Activated naive CD8-positive, alpha-beta T cell treated with anti-CD3 and anti-CD28 coated beads for 36 hours (primary cell): ENCODE results near the gene HLA-DMA. TPM values are rescaled to one million over a fixed set of nuclear protein-coding genes. Genes with fewer than 3 reads are reported as not detected.

Experiments used
- DNase-seq: peaks from one replicate; pipeline ENCODE4 v3.0.0; 2021
- H3K27ac Mint-ChIP-seq: one replicate; pipeline ENCODE4 v1.8.0; 2022; ENCODE audit warnings: mild to moderate bottlenecking, moderate library complexity, mixed read lengths
- H3K27me3 Mint-ChIP-seq: one replicate; pipeline ENCODE4 v1.8.0; 2022; ENCODE audit warnings: mild to moderate bottlenecking, mixed read lengths
- H3K36me3 Mint-ChIP-seq: one replicate; pipeline ENCODE4 v1.8.0; 2021; ENCODE audit warnings: mild to moderate bottlenecking, mixed read lengths
- H3K4me1 Mint-ChIP-seq: one replicate; pipeline ENCODE4 v1.8.0; 2021; ENCODE audit warnings: mixed read lengths
- H3K4me3 Mint-ChIP-seq: one replicate; pipeline ENCODE4 v1.8.0; 2022; ENCODE audit warnings: mild to moderate bottlenecking, moderate library complexity, mixed read lengths
- H3K9me3 Mint-ChIP-seq: one replicate; pipeline ENCODE4 v1.8.0; 2022; ENCODE audit warnings: mixed read lengths
- total RNA-seq, 2 experiments: library from RNA; stranded (reverse); gene quantifications; one replicate each; pipeline ENCODE4 v1.2.3, GENCODE V29; 2021

Gene HLA-DMA
- total RNA-seq: 10 to 100 TPM; 15.8 to 16.9 TPM

DNA sequence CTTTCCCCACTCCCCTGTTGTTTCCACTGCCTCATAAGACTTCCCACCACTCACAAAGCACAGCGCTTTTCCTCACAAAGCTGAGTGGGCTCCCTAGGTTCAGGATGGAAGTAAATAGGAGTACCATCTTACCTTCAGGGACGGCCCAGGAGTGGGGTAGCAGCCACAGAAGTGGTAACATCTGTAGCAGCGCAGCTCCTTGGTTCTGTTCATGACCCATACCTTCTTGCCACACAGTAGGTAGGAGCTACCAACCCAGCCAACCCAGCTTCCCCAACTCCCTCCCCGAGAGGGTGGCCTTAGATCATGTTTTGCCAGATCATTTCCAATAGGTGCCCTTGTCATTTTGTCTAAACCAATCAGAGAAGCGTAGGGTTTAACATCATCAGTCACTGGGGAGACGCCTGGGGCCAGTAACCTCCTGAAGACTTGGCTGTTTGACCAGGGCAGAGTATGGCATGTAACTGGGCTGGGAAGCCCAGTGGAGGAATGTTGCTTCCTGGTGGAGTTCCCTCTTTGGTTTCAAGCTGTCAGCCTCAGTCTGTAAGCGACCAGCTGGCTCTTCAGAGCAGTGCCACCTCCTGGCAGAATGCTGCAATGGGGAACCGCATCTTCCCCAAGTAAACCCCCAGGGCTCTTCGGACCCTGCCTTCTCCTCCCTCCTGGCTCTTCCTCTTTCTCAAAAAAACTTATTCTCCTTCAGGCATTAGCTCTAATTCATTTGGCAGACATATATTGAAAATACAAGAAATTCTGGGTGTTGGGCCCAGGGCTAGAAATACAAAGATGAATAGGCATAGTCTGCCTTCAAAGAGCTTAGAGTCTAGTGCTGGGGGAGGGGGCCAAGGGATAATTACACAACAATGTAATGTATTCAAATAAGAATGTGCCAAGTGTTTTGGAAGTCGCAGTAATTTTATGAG is at the start of gene HLA-DMA:
TSS of gene HLA-DMA (minus strand) at position 281 of the 923 bp plus-strand sequence. CDS start at position 220, 61 bp downstream.
- peak; percentile 64 for DNase-seq
- Mint-ChIP-seq H3K4me1 (peaks cover 72% of the 10 kb centered on the region), H3K4me3 (peak within 1 kb of the TSS; percentile 67), H3K27me3 (no peaks in the 10 kb centered on the region), H3K27ac (peak within 1 kb of the TSS; percentile 78), H3K36me3 (peaks cover 4% of the 10 kb centered on the region), H3K9me3 (no peaks in the 10 kb centered on the region)

DNA sequence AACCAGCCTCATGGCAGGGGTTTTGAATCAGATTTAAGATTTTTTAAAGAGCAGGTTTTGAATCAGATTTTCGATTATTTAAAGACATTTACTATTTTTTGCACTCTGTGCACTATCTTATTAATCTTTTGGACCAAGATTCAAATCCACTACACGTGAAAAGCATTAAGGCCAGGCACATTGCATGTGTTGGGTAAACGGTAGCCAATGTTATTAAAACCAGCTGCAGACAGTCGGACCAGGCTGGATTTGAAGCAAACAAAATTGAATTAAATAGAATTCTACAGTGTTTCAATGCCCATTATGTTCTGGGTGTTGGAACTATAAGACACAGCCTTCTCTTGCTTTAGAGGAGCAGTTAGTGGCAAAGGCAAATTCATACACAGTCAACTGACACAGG is 48.8 kb upstream of the HLA-DMA start:
- Mint-ChIP-seq H3K27ac (no peak overlapping the region), H3K27me3 (peaks cover 7% of the 10 kb centered on the region), H3K4me3 (no peak overlapping the region), H3K9me3 (no peaks in the 10 kb centered on the region), H3K36me3 (no peaks in the 10 kb centered on the region), H3K4me1 (peaks cover 9% of the 10 kb centered on the region)
- DNase-seq: no peak

GRCh38 chr6:33000055-33000454 is 47.2 kb upstream of the HLA-DMA start:
- H3K4me1 Mint-ChIP-seq: peaks cover 8% of the 10 kb centered on the region
- H3K36me3 Mint-ChIP-seq: no peaks in the 10 kb centered on the region

GRCh38 chr6:32995448-32995847 is 42.6 kb upstream of the HLA-DMA start:
- DNase-seq: no peak
- no peak overlapping the region for H3K4me3 Mint-ChIP-seq
- no peak overlapping the region for H3K27ac Mint-ChIP-seq
- H3K36me3 Mint-ChIP-seq: no peaks in the 10 kb centered on the region
- peaks cover 5% of the 10 kb centered on the region for H3K4me1 Mint-ChIP-seq
- no peaks in the 10 kb centered on the region for H3K9me3 Mint-ChIP-seq
- H3K27me3 Mint-ChIP-seq: peaks cover 20% of the 10 kb centered on the region

More at GRCh38 chr6:33000055-33000454, 47.2 kb upstream of the HLA-DMA start:
- H3K4me3 Mint-ChIP-seq: peak overlapping the region; percentile 30
- H3K27me3 Mint-ChIP-seq: peaks cover 20% of the 10 kb centered on the region
- no peaks in the 10 kb centered on the region for H3K9me3 Mint-ChIP-seq
- no peak overlapping the region for H3K27ac Mint-ChIP-seq
- DNase-seq: peak; percentile 28

GRCh38 chr6:32993363-32993973 is 40.6 kb upstream of the HLA-DMA start:
- peaks cover 18% of the 10 kb centered on the region for H3K27me3 Mint-ChIP-seq
- H3K4me1 Mint-ChIP-seq: peaks cover 2% of the 10 kb centered on the region
- no peaks in the 10 kb centered on the region for H3K36me3 Mint-ChIP-seq
- DNase-seq: no peak
- no peak overlapping the region for H3K27ac Mint-ChIP-seq
- H3K9me3 Mint-ChIP-seq: no peaks in the 10 kb centered on the region
- no peak overlapping the region for H3K4me3 Mint-ChIP-seq

DNA sequence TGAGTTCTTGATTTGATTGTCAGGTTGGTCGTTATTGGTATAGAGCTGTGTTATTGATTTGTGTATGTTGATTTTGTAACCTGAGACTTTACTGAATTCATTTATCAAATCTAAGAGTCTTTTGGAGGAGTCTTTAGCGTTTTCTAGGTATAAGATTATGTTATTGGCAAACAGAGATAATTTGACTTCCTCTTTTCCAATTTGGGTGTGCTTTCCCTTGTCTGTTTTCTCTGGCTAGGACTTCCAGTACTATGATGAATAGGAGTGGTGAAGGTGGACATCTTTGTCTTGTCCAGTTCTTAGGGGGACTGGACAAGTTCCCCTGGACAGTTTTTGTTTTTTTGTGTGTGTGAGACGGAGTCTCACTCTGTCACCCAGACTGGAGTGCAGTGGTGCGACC is 39.1 kb upstream of the HLA-DMA start:
- no peak for DNase-seq
- peaks cover 6% of the 10 kb centered on the region for H3K4me1 Mint-ChIP-seq
- H3K27ac Mint-ChIP-seq: no peak overlapping the region
- no peaks in the 10 kb centered on the region for H3K9me3 Mint-ChIP-seq
- no peak overlapping the region for H3K4me3 Mint-ChIP-seq
- H3K36me3 Mint-ChIP-seq: no peaks in the 10 kb centered on the region
- peaks cover 12% of the 10 kb centered on the region for H3K27me3 Mint-ChIP-seq

GRCh38 chr6:32989368-32989767 is 36.5 kb upstream of the HLA-DMA start:
- Mint-ChIP-seq H3K27me3 (no peaks in the 10 kb centered on the region), H3K36me3 (no peaks in the 10 kb centered on the region), H3K4me1 (peaks cover 10% of the 10 kb centered on the region), H3K27ac (no peak overlapping the region), H3K9me3 (no peaks in the 10 kb centered on the region), H3K4me3 (no peak overlapping the region)
- DNase-seq: no peak

- Mint-ChIP-seq H3K27ac (peak overlapping the region; percentile 54), H3K36me3 (peaks cover 21% of the 10 kb centered on the region), H3K27me3 (no peaks in the 10 kb centered on the region), H3K4me3 (no peak overlapping the region), H3K4me1 (peaks cover 27% of the 10 kb centered on the region), H3K9me3 (no peaks in the 10 kb centered on the region)
- peak; percentile 84 for DNase-seq
Measured at GRCh38 chr6:32984622-32985389, 31.9 kb upstream of the HLA-DMA start.

DNA sequence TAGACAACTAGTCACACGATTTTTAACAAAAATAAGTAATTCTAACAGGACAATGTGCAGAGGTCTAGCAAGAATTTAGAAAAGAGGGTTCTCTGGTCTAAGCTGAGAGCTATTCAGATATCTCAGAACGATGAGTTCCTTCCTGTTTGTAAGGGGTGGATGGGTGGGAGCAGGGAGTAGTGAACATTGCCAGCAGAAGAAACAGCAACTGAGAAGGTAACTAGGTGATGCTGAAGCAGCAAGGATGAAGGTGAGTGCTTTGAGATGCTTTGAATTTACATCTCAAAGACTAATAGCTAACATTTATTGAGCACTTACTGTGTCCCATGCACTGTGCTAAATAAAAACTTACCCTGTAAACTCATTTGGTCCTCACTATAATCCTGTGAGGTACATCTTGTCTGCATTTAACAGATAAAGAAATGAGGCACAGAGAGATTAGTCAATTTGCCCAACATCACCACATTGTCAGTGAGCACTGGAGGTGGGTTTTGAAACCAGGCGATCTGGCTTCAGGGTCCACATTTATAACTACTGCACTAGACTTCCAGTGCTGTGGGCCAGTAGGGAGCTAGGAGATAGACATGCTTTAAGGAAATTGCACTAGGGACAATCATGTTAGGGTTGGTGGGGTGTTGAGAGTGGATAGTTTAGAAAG is 31.2 kb upstream of the HLA-DMA start:
- no peaks in the 10 kb centered on the region for H3K27me3 Mint-ChIP-seq
- no peak overlapping the region for H3K4me3 Mint-ChIP-seq
- DNase-seq: no peak
- H3K9me3 Mint-ChIP-seq: no peaks in the 10 kb centered on the region
- H3K36me3 Mint-ChIP-seq: peaks cover 27% of the 10 kb centered on the region
- H3K27ac Mint-ChIP-seq: peak overlapping the region; percentile 54
- peaks cover 30% of the 10 kb centered on the region for H3K4me1 Mint-ChIP-seq

- no peaks in the 10 kb centered on the region for H3K27me3 Mint-ChIP-seq
- peaks cover 33% of the 10 kb centered on the region for H3K36me3 Mint-ChIP-seq
- no peak overlapping the region for H3K4me3 Mint-ChIP-seq
- peaks cover 36% of the 10 kb centered on the region for H3K4me1 Mint-ChIP-seq
- H3K9me3 Mint-ChIP-seq: no peaks in the 10 kb centered on the region
- peak overlapping the region; percentile 52 for H3K27ac Mint-ChIP-seq
- DNase-seq: no peak
Measured at GRCh38 chr6:32983493-32983848, 30.6 kb upstream of the HLA-DMA start.

DNA sequence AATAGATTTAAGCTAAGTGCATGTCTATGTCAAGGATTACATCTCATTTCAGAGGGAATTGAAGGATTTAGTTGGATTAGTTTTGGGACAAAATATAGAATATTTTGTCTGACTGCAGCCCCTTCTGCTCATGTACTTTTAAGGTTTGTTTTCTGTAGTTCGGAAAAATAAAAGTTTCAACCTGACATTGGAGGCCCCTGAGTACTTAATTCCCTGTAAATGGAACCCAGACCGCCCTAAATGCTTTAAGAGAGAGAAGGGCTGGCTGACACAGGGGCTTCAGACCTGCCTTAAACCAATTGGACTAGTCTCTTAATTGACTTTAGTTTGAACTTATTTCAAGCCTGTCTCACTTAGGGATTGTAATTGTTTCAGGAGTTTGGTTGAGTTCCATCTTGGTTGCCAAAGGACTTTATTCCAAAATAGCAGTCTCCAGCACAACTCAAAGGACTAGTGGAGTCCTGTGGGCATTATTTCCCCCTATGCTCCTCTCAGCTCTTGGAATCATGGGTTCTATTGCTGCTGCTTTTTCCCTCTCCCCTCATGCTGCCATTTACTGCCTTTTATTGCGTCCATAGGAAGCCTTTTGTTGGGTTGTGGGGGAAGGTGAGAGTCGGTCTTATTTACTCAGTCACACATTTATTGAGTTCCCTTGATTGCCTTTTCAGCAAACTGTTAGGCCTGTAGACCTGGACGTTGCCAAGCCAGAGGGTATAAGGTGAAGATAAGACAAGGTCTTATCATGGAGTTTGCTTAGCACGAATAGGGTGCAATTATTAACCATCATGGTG is 30.0 kb upstream of the HLA-DMA start:
- H3K4me1 Mint-ChIP-seq: peaks cover 36% of the 10 kb centered on the region
- no peak overlapping the region for H3K27ac Mint-ChIP-seq

GRCh38 chr6:32982084-32982701 is 29.3 kb upstream of the HLA-DMA start:
- H3K4me3 Mint-ChIP-seq: no peak overlapping the region
- H3K4me1 Mint-ChIP-seq: peaks cover 38% of the 10 kb centered on the region
- DNase-seq: no peak
- H3K9me3 Mint-ChIP-seq: no peaks in the 10 kb centered on the region
- H3K27ac Mint-ChIP-seq: peak overlapping the region; percentile 39
- H3K36me3 Mint-ChIP-seq: peaks cover 46% of the 10 kb centered on the region
- no peaks in the 10 kb centered on the region for H3K27me3 Mint-ChIP-seq

More for the DNA sequence above, 30.0 kb upstream of the HLA-DMA start:
- H3K27me3 Mint-ChIP-seq: no peaks in the 10 kb centered on the region
- no peak overlapping the region for H3K4me3 Mint-ChIP-seq
- H3K36me3 Mint-ChIP-seq: peaks cover 39% of the 10 kb centered on the region
- DNase-seq: no peak
- no peaks in the 10 kb centered on the region for H3K9me3 Mint-ChIP-seq

DNA sequence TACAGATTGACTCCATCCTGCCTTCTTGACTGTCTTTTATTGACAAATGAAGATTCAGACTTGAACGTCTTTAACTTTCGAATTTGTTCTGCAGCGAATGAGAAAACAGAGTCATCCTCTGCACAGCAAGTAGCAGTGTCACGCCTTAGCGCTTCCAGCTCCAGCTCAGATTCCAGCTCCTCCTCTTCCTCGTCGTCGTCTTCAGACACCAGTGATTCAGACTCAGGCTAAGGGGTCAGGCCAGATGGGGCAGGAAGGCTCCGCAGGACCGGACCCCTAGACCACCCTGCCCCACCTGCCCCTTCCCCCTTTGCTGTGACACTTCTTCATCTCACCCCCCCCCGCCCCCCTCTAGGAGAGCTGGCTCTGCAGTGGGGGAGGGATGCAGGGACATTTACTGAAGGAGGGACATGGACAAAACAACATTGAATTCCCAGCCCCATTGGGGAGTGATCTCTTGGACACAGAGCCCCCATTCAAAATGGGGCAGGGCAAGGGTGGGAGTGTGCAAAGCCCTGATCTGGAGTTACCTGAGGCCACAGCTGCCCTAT is 27.7 kb upstream of the HLA-DMA start:
- H3K4me3 Mint-ChIP-seq: peak overlapping the region; percentile 4
- no peaks in the 10 kb centered on the region for H3K9me3 Mint-ChIP-seq
- no peak for DNase-seq
- peaks cover 53% of the 10 kb centered on the region for H3K4me1 Mint-ChIP-seq
- no peaks in the 10 kb centered on the region for H3K27me3 Mint-ChIP-seq
- H3K27ac Mint-ChIP-seq: peak overlapping the region; percentile 31
- H3K36me3 Mint-ChIP-seq: peaks cover 61% of the 10 kb centered on the region
